Neural progenitor cell (in vitro differentiated cells): ENCODE measurements around the gene VAMP2. TPM values are rescaled to one million over a fixed set of nuclear protein-coding genes. Genes with fewer than 3 reads are reported as not detected.
A peak's percentile ranks its signal among the peaks of the same experiment; 100 is the strongest.

Source experiments
- DNase-seq: peaks from one replicate; pipeline ENCODE4 v3.0.0-alpha.2; 2016; ENCODE audit warnings: low spot score
- H2AFZ ChIP-seq: fragments of 200-600 bp; sonication (generic); replicated peaks from 2 replicates; pipeline ENCODE4 v1.6.1; 2016; ENCODE audit warnings: antibody characterized with exemption
- H3F3A ChIP-seq: fragments of 200-600 bp; sonication (generic); 2 replicates; pipeline ENCODE4 v1.6.1; 2016; ENCODE audit warnings: antibody characterized with exemption, low read depth
- H3K27ac ChIP-seq: fragments of 200-600 bp; sonication (generic); 2 replicates; pipeline ENCODE4 v1.5.1; 2016; ENCODE audit warnings: mild to moderate bottlenecking
- H3K27me3 ChIP-seq: fragments of 200-600 bp; sonication (generic); 2 replicates; pipeline ENCODE4 v1.6.1; 2016; ENCODE audit warnings: mild to moderate bottlenecking, moderate library complexity
- H3K36me3 ChIP-seq: fragments of 200-600 bp; sonication (generic); 2 replicates; pipeline ENCODE4 v1.5.1; 2016
- H3K4me1 ChIP-seq: fragments of 200-600 bp; sonication (generic); 2 replicates; pipeline ENCODE4 v1.6.1; 2016; ENCODE audit warnings: mixed run types
- H3K4me2 ChIP-seq: fragments of 200-600 bp; sonication (generic); 2 replicates; pipeline ENCODE4 v1.6.1; 2016
- H3K4me3 ChIP-seq: fragments of 200-600 bp; sonication (generic); 2 replicates; pipeline ENCODE4 v1.5.1; 2016
- H3K79me2 ChIP-seq: fragments of 200-600 bp; sonication (generic); 2 replicates; pipeline ENCODE4 v1.6.1; 2016; ENCODE audit warnings: low read depth
- H3K9ac ChIP-seq: fragments of 200-600 bp; sonication (generic); 2 replicates; pipeline ENCODE4 v1.6.1; 2016
- H3K9me3 ChIP-seq: fragments of 200-600 bp; sonication (generic); 2 replicates; pipeline ENCODE4 v1.5.1; 2016; ENCODE audit warnings: low read depth
- H4K20me1 ChIP-seq: fragments of 200-600 bp; sonication (generic); 2 replicates; pipeline ENCODE4 v1.6.1; 2016; ENCODE audit warnings: low read depth
- H3K27ac Mint-ChIP-seq: 3 replicates; pipeline ENCODE4 v1.8.0; 2021; ENCODE audit warnings: mixed read lengths
- H3K27me3 Mint-ChIP-seq: 2 replicates; pipeline ENCODE4 v1.8.0; 2022; ENCODE audit warnings: low read depth, mild to moderate bottlenecking, inconsistent platforms, moderate library complexity, mixed read lengths; ENCODE audit not compliant: insufficient read depth
- H3K36me3 Mint-ChIP-seq: 3 replicates; pipeline ENCODE4 v1.8.0; 2021; ENCODE audit warnings: mixed read lengths
- H3K4me1 Mint-ChIP-seq: 3 replicates; pipeline ENCODE4 v1.8.0; 2021; ENCODE audit warnings: mixed read lengths
- H3K4me3 Mint-ChIP-seq: 3 replicates; pipeline ENCODE4 v1.8.0; 2021; ENCODE audit warnings: mild to moderate bottlenecking, moderate library complexity, mixed read lengths
- H3K9me3 Mint-ChIP-seq: 3 replicates; pipeline ENCODE4 v1.8.0; 2020; ENCODE audit warnings: mixed read lengths
- CTCF ChIP-seq: fragments of 200-600 bp; sonication (generic); IDR thresholded peaks from 2 replicates; pipeline ENCODE4 v1.5.1; 2017; ENCODE audit warnings: antibody characterized with exemption, mild to moderate bottlenecking
- EZH2 ChIP-seq: fragments of 200-600 bp; sonication (generic); IDR thresholded peaks from 2 replicates; pipeline ENCODE4 v1.6.1; 2017; ENCODE audit warnings: antibody characterized with exemption, mild to moderate bottlenecking, moderate library complexity
- EZH2phosphoT487 ChIP-seq: fragments of 200-600 bp; sonication (generic); IDR thresholded peaks from 2 replicates; pipeline ENCODE4 v1.6.1; 2017; ENCODE audit warnings: antibody characterized with exemption
- total RNA-seq: library from RNA; depleted of rRNA; stranded (reverse); fragments of >200 nt; gene quantifications from 2 replicates; pipeline ENCODE4 v1.2.3, GENCODE V29; 2015; ENCODE audit warnings: low replicate concordance

VAMP2 gene
- total RNA-seq, 1 donor from 2014 or later: 11.7 TPM

- Histone ChIP-seq H3K4me3 (no peak overlapping the region), H3K36me3 (no peaks in the 10 kb centered on the region), H4K20me1 (peaks cover 18% of the 10 kb centered on the region), H3F3A (peaks cover 56% of the 10 kb centered on the region), H3K4me2 (peak overlapping the region; percentile 92), H3K9me3 (no peaks in the 10 kb centered on the region), H2AFZ (no peak overlapping the region), H3K27ac (no peak overlapping the region), H3K27me3 (no peaks in the 10 kb centered on the region), H3K79me2 (no peaks in the 10 kb centered on the region), H3K4me1 (peaks cover 18% of the 10 kb centered on the region), H3K9ac (no peak overlapping the region)
- Mint-ChIP-seq H3K4me1 (peaks cover 21% of the 10 kb centered on the region), H3K27me3 (peaks cover 13% of the 10 kb centered on the region), H3K36me3 (no peaks in the 10 kb centered on the region), H3K4me3 (no peak overlapping the region), H3K27ac (peak overlapping the region; percentile 96), H3K9me3 (no peaks in the 10 kb centered on the region)
- TF ChIP-seq CTCF (no peak), EZH2 (no peak), EZH2phosphoT487 (no peak)
- DNase-seq: no peak
Measured at GRCh38 chr17:8153031-8153451, 9.7 kb downstream of the VAMP2 start.

- Histone ChIP-seq H3F3A (peaks cover 48% of the 10 kb centered on the region), H3K27ac (no peak within 1 kb of the TSS), H3K9me3 (no peaks in the 10 kb centered on the region), H3K27me3 (no peaks in the 10 kb centered on the region), H3K4me2 (peak within 1 kb of the TSS; percentile 92), H3K36me3 (no peaks in the 10 kb centered on the region), H4K20me1 (peaks cover 18% of the 10 kb centered on the region), H3K4me1 (peaks cover 18% of the 10 kb centered on the region), H3K9ac (peak within 1 kb of the TSS; percentile 18), H3K79me2 (no peaks in the 10 kb centered on the region), H3K4me3 (peak within 1 kb of the TSS; percentile 69), H2AFZ (no peak within 1 kb of the TSS)
- peaks cover 13% of the 10 kb centered on the region for H3K27me3 Mint-ChIP-seq
- no peak for TF ChIP-seq EZH2phosphoT487
- no peak for TF ChIP-seq EZH2
- no peak for TF ChIP-seq CTCF
- H3K4me3 Mint-ChIP-seq: no peak within 1 kb of the TSS
- H3K9me3 Mint-ChIP-seq: no peaks in the 10 kb centered on the region
- H3K36me3 Mint-ChIP-seq: no peaks in the 10 kb centered on the region
- peak within 1 kb of the TSS; percentile 96 for H3K27ac Mint-ChIP-seq
- DNase-seq: peak; percentile 96
- peaks cover 21% of the 10 kb centered on the region for H3K4me1 Mint-ChIP-seq
Measured at GRCh38 chr17:8152112-8152775, 10.5 kb downstream of the VAMP2 start, which contains the start of gene PER1. Gene PER1 (minus strand): TSS chr17:8152404. CDS start chr17:8150706, 1,698 bp downstream.

GRCh38 chr17:8151641-8152111 lies 11.1 kb downstream of the VAMP2 start:
- H3K36me3 ChIP-seq: no peaks in the 10 kb centered on the region
- TF ChIP-seq EZH2 (no peak), CTCF (no peak), EZH2phosphoT487 (no peak)
- Mint-ChIP-seq H3K36me3 (peaks cover 3% of the 10 kb centered on the region), H3K27ac (peak overlapping the region; percentile 96), H3K4me3 (no peak overlapping the region), H3K9me3 (no peaks in the 10 kb centered on the region), H3K4me1 (peaks cover 21% of the 10 kb centered on the region), H3K27me3 (peaks cover 13% of the 10 kb centered on the region)
- no peaks in the 10 kb centered on the region for H3K9me3 ChIP-seq
- no peak overlapping the region for H2AFZ ChIP-seq
- no peaks in the 10 kb centered on the region for H3K27me3 ChIP-seq
- no peaks in the 10 kb centered on the region for H3K79me2 ChIP-seq
- DNase-seq: peak; percentile 66
- H3K4me3 ChIP-seq: peak overlapping the region; percentile 69
- peaks cover 42% of the 10 kb centered on the region for H3F3A ChIP-seq
- H3K27ac ChIP-seq: no peak overlapping the region
- peak overlapping the region; percentile 18 for H3K9ac ChIP-seq
- peak overlapping the region; percentile 92 for H3K4me2 ChIP-seq
- peaks cover 18% of the 10 kb centered on the region for H3K4me1 ChIP-seq
- H4K20me1 ChIP-seq: peaks cover 18% of the 10 kb centered on the region
